ENCODE results near the gene ZNF444. TPM values are rescaled to one million over a fixed set of nuclear protein-coding genes. Genes with fewer than 3 reads are reported as not detected.
"Not testable (repeated sequence)": the region's sequence is repeated elsewhere in the genome, so short reads cannot be mapped to it uniquely, and the experiment has no call there.

ZNF444 gene
- total and polyA plus RNA-seq, 2 donors (not counting 1 experiment from before 2014, with no cell fraction given): 6.4 to 17.5 TPM

DNA sequence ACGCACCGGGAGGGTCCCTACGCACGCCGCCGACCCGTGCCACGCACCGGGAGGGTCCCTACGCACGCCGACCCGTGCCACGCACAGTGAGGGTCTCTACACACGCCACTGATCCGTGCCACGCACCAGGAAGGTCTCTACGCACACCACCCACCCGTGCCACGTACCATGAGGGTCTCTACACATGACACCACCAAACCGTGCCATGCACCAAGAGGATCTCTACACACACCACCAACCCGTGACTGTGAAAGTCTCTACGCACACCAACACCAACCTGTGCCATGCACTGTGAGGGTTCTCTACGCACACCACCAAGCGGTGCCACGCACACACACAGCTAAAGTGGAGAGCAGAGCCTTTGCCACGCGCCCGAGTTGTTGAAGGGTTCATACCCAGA lies 36.7 kb upstream of the ZNF444 start:
- no peak for TF ChIP-seq EZH2 (IDR thresholded peaks at IDR 0.05; ENCODE audit: low read length, missing control alignments)
- TF ChIP-seq, protein P1, sequence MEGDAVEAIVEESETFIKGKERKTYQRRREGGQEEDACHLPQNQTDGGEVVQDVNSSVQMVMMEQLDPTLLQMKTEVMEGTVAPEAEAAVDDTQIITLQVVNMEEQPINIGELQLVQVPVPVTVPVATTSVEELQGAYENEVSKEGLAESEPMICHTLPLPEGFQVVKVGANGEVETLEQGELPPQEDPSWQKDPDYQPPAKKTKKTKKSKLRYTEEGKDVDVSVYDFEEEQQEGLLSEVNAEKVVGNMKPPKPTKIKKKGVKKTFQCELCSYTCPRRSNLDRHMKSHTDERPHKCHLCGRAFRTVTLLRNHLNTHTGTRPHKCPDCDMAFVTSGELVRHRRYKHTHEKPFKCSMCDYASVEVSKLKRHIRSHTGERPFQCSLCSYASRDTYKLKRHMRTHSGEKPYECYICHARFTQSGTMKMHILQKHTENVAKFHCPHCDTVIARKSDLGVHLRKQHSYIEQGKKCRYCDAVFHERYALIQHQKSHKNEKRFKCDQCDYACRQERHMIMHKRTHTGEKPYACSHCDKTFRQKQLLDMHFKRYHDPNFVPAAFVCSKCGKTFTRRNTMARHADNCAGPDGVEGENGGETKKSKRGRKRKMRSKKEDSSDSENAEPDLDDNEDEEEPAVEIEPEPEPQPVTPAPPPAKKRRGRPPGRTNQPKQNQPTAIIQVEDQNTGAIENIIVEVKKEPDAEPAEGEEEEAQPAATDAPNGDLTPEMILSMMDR (conservative IDR thresholded peaks at IDR 0.05 in 1 of 2, IDR thresholded peaks at IDR 0.05 in 1 of 2; ENCODE audit: low read depth in 1 of 2, low read length in 2 of 2): no peak
- DNase-seq (ENCODE audit: low read depth in 2 of 2): no peak
- H3K4me2 ChIP-seq (ENCODE audit: extremely low read depth, insufficient read depth, low read length): no peak overlapping the region
- H2AFZ ChIP-seq (ENCODE audit: low read length): no peak overlapping the region
- H3K9ac ChIP-seq (ENCODE audit: insufficient read depth, low read length): no peak overlapping the region
- no peaks in the 10 kb centered on the region for H3K27me3 ChIP-seq (ENCODE audit: control insufficient read depth, insufficient read depth, low read length)
- H3K79me2 ChIP-seq (ENCODE audit: control insufficient read depth, insufficient read depth, low read length): peaks cover 64% of the 10 kb centered on the region
- no peaks in the 10 kb centered on the region for H4K20me1 ChIP-seq (ENCODE audit: control insufficient read depth, extremely low read depth, insufficient read depth, low read length)
- H3K4me3 ChIP-seq (replicated peaks in 1 of 4; ENCODE audit: control extremely low read depth in 1 of 4, insufficient read depth in 1 of 4, low read depth in 3 of 4, low read length in 4 of 4): no peak overlapping the region
- H3K4me1 ChIP-seq (ENCODE audit: control insufficient read depth, extremely low read depth, insufficient read depth, low read length): peaks cover 5% of the 10 kb centered on the region
- H3K36me3 ChIP-seq (ENCODE audit: control insufficient read depth, insufficient read depth, low read length): peaks cover 9% of the 10 kb centered on the region
- no peaks in the 10 kb centered on the region for H3K9me3 ChIP-seq (ENCODE audit: control insufficient read depth, insufficient read depth, low read depth, low read length)
- no peak overlapping the region for H3K27ac ChIP-seq (ENCODE audit: insufficient read depth, low read length)

DNA sequence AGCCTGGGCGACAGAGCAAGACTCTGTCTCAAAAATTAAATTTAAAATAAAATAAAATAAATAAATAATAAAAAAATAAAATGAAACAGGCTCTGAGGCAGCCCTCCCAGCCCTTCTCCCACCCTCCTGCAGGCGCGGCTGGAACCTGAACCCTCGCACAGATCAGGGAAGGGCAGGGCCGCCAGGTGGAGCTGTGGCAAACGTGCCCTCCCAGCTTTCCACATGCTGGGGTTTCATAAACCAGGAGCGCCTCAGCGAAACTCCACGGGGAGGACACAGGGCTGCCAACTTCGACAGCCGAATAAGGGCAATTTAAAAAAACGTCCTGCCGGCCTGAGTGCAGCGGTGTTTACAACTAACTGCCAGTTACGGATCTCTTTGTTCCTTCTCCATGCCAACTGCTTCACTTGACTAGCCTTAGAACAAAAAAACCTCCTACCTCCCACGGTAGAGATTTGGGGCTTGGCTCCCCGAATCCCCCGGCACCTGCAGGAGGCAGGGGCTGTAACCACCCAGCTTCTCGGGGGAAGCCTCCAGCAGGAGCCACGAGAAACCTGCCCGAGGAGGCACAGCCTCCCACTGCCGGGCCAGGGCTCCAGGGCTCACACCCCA lies 35.9 kb upstream of the ZNF444 start:
- Histone ChIP-seq H4K20me1 (ENCODE audit: control insufficient read depth, extremely low read depth, insufficient read depth, low read length) (no peaks in the 10 kb centered on the region), H3K36me3 (ENCODE audit: control insufficient read depth, insufficient read depth, low read length) (peaks cover 6% of the 10 kb centered on the region)

DNA sequence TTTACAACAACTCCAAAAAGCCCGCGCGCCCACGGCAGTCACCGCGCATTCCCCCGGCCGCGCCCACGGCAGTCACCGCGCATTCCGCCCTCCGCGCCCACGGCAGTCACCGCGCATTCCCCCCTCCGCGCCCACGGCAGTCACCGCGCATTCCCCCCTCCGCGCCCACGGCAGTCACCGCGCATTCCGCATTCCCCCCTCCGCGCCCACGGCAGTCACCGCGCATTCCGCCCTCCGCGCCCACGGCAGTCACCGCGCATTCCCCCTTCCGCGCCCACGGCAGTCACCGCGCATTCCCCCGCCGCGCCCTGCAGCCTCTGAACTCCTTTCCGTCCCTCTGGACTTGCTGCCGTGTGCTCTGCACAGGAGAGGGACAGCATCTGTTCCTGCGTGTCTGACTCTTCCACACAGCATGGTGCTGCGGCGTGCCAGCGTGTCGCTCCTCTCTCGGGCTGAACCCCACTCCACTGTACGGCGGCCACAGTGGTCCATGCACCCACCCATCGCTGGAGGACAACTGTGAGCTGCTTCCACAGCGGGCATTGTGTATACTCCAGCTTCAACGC lies 35.2 kb upstream of the ZNF444 start:
- H3K9me3 ChIP-seq (ENCODE audit: control insufficient read depth, insufficient read depth, low read depth, low read length); H2AFZ ChIP-seq (ENCODE audit: low read length); H3K27me3 ChIP-seq (ENCODE audit: control insufficient read depth, insufficient read depth, low read length); H3K36me3 ChIP-seq (ENCODE audit: control insufficient read depth, insufficient read depth, low read length); H4K20me1 ChIP-seq (ENCODE audit: control insufficient read depth, extremely low read depth, insufficient read depth, low read length); DNase-seq (ENCODE audit: low read depth in 2 of 2); H3K9ac ChIP-seq (ENCODE audit: insufficient read depth, low read length); H3K4me3 ChIP-seq (replicated peaks in 1 of 4; ENCODE audit: control extremely low read depth in 1 of 4, insufficient read depth in 1 of 4, low read depth in 3 of 4, low read length in 4 of 4); H3K27ac ChIP-seq (ENCODE audit: insufficient read depth, low read length): not testable (repeated sequence)
- H3K4me1 ChIP-seq (ENCODE audit: control insufficient read depth, extremely low read depth, insufficient read depth, low read length): peaks cover 15% of the 10 kb centered on the region
- peak overlapping the region; percentile 13 for H3K4me2 ChIP-seq (ENCODE audit: extremely low read depth, insufficient read depth, low read length)
- peaks cover 72% of the 10 kb centered on the region for H3K79me2 ChIP-seq (ENCODE audit: control insufficient read depth, insufficient read depth, low read length)

More for the DNA sequence above, 35.9 kb upstream of the ZNF444 start:
- no peak overlapping the region for H3K9ac ChIP-seq (ENCODE audit: insufficient read depth, low read length)
- no peaks in the 10 kb centered on the region for H3K27me3 ChIP-seq (ENCODE audit: control insufficient read depth, insufficient read depth, low read length)
- no peak overlapping the region for H2AFZ ChIP-seq (ENCODE audit: low read length)
- peak overlapping the region in 1 of 4 experiments; percentile 16 for H3K4me3 ChIP-seq (replicated peaks in 1 of 4; ENCODE audit: control extremely low read depth in 1 of 4, insufficient read depth in 1 of 4, low read depth in 3 of 4, low read length in 4 of 4)
- peak; percentile 48 to 85 for DNase-seq (ENCODE audit: low read depth in 2 of 2)
- H3K4me2 ChIP-seq (ENCODE audit: extremely low read depth, insufficient read depth, low read length): peak overlapping the region; percentile 7
- peak overlapping the region; percentile 32 for H3K27ac ChIP-seq (ENCODE audit: insufficient read depth, low read length)
- peaks cover 8% of the 10 kb centered on the region for H3K4me1 ChIP-seq (ENCODE audit: control insufficient read depth, extremely low read depth, insufficient read depth, low read length)
- peaks cover 65% of the 10 kb centered on the region for H3K79me2 ChIP-seq (ENCODE audit: control insufficient read depth, insufficient read depth, low read length)
- no peaks in the 10 kb centered on the region for H3K9me3 ChIP-seq (ENCODE audit: control insufficient read depth, insufficient read depth, low read depth, low read length)
- TF ChIP-seq, protein P1 (conservative IDR thresholded peaks at IDR 0.05 in 1 of 2, IDR thresholded peaks at IDR 0.05 in 1 of 2; ENCODE audit: low read depth in 1 of 2, low read length in 2 of 2): peak; percentile 62 to 66
- TF ChIP-seq EZH2 (IDR thresholded peaks at IDR 0.05; ENCODE audit: low read length, missing control alignments): no peak
